ENCODE measurements around the gene NTNG2. TPM values are rescaled to one million over a fixed set of nuclear protein-coding genes. Genes with fewer than 3 reads are reported as not detected.
A peak's percentile ranks its signal among the peaks of the same experiment; 100 is the strongest.

NTNG2 gene
- total RNA-seq, 4 donors from 2014 or later: 0.27 to 1.1 TPM; not detected in 2

DNA sequence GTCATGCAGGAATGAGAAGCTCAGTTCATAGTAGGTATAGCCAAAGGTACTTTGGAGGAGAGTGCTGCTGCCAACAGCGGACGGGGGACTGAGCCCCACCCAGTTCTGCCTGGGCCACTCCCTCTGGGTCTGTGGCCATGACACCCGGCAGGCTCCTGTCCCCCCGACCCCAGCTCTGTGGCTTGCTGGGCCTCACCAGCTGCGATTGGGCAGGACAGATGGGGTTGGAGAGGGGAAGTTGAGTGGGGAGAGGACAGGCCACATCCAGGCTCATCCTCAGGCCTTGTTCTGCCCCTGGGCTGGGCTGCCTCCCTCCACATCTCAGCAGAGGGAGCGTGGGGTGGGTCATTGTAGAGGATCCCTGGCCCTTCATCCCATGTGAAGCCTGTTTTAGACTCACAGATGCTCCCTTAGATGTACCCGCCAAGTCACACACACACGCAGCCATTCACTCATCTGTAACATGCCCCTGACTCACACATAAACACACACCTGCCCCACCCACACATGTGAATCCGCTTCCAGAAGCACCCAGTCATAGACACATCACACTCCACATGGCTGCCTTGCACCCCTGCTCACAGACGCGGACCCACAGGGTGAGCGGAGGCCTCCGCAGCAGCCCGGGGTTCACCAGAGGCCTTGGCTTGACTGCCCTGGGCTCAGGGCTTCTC, 48.8 kb downstream of the NTNG2 start:
- no peak overlapping the region for H3K4me3 ChIP-seq
- intact Hi-C loops (cut with DNase I; ENCODE audit: low total_unique reads): no loop called here
- H3K4me1 ChIP-seq: no peaks in the 10 kb centered on the region
- H3K9me3 ChIP-seq: no peaks in the 10 kb centered on the region
- no peaks in the 10 kb centered on the region for H3K36me3 ChIP-seq
- H3K27me3 ChIP-seq: no peaks in the 10 kb centered on the region
- TF ChIP-seq EP300 (IDR thresholded peaks at IDR 0.05; ENCODE audit: low read depth) (no peak), POLR2A (IDR thresholded peaks at IDR 0.05) (no peak), POLR2AphosphoS5 (IDR thresholded peaks at IDR 0.05) (no peak)
- TF ChIP-seq, protein P1, sequence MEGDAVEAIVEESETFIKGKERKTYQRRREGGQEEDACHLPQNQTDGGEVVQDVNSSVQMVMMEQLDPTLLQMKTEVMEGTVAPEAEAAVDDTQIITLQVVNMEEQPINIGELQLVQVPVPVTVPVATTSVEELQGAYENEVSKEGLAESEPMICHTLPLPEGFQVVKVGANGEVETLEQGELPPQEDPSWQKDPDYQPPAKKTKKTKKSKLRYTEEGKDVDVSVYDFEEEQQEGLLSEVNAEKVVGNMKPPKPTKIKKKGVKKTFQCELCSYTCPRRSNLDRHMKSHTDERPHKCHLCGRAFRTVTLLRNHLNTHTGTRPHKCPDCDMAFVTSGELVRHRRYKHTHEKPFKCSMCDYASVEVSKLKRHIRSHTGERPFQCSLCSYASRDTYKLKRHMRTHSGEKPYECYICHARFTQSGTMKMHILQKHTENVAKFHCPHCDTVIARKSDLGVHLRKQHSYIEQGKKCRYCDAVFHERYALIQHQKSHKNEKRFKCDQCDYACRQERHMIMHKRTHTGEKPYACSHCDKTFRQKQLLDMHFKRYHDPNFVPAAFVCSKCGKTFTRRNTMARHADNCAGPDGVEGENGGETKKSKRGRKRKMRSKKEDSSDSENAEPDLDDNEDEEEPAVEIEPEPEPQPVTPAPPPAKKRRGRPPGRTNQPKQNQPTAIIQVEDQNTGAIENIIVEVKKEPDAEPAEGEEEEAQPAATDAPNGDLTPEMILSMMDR (IDR thresholded peaks at IDR 0.05): no peak
- 64% methylated on average over 13 of the region's 14 CpGs; no CpG with 5 or more reads in 1 of the 2 donors for WGBS, 2 donors (ENCODE audit: low coverage in 1 of 2)
- no peak overlapping the region for H3K27ac ChIP-seq
- DNase-seq: no peak
- in situ Hi-C loops (cut with MboI; ENCODE audit: low pct_ligation_motif_present in 1 of 4, low pct_unique_long_range_greater_than_20kb in 1 of 4, low sequenced_read_pairs in 3 of 4): no loop called here

DNA sequence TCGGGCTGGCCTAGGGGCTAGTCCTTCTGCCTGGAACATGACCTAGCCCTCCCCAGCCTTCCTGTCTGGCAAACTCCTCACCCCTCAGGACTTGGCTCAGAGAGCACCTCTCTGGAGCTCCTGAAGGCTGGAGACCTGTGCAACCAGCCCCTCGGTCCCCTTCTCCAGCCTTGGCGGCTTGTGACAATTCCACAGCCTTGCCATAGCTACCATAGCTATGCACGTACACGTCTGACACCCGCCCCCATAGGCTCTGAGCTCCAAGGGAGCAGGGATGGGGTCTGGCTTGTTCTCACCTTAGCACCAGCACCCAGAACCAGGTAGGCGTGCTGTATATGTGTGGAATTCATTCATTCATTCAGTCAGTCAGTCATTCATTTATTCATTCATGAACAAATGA, 49.7 kb downstream of the NTNG2 start:
- 87 to 100% methylated on average over 1 to 7 of the region's 7 CpGs for WGBS, 2 donors (ENCODE audit: low coverage in 1 of 2)
- intact Hi-C loops (cut with DNase I; ENCODE audit: low total_unique reads): no loop called here

DNA sequence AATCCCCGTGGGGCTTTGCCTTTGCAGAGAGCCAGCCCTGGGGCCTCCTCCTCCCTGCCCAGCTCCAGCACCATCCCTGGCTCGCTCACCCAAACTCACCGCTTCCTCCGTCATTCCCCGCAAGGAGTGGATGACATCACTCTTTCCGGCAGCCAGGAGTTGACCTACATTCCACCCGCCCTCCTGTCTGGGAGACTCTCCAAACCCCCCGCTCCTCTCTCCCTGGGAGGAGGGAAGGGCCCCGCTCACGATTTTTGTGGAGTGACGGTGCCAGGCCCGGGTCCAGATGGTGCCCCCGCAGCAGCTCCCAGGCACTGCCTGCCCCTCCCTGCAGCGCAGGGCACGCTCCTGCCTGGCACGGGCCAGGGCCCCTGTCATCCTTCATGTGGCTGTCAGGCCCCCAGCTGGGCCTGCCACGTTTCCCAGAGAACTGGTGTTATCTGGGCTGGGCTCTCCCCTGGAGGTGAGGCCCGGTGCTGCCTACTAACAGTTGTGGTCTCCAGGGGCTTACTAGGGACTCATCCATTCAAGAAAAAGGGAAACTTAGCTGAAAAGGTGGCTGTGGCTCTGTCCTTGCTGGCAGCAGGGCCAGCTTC, 52.3 kb downstream of the NTNG2 start:
- DNase-seq: no peak
- intact Hi-C loops (cut with DNase I; ENCODE audit: low total_unique reads) (no loop called here), in situ Hi-C loops (cut with MboI; ENCODE audit: low pct_ligation_motif_present in 1 of 4, low pct_unique_long_range_greater_than_20kb in 1 of 4, low sequenced_read_pairs in 3 of 4) (no loop called here)
- 11% methylated on average over 13 of the region's 18 CpGs; no CpG with 5 or more reads in 1 of the 2 donors for WGBS, 2 donors (ENCODE audit: low coverage in 1 of 2)
- peak overlapping the region in 2 of 4 donors; percentile 13 to 25 for H3K27ac ChIP-seq
- no peaks in the 10 kb centered on the region for H3K4me1 ChIP-seq
- TF ChIP-seq, protein P1 (IDR thresholded peaks at IDR 0.05): no peak
- peak in 1 of 3 donors; percentile 11 for TF ChIP-seq POLR2AphosphoS5 (IDR thresholded peaks at IDR 0.05)
- no peaks in the 10 kb centered on the region for H3K36me3 ChIP-seq
- H3K9me3 ChIP-seq: no peaks in the 10 kb centered on the region
- no peaks in the 10 kb centered on the region for H3K27me3 ChIP-seq
- H3K4me3 ChIP-seq: no peak overlapping the region

More for the DNA sequence above, 49.7 kb downstream of the NTNG2 start:
- in situ Hi-C loops (cut with MboI; ENCODE audit: low pct_ligation_motif_present in 1 of 4, low pct_unique_long_range_greater_than_20kb in 1 of 4, low sequenced_read_pairs in 3 of 4): no loop called here
- TF ChIP-seq EP300 (IDR thresholded peaks at IDR 0.05; ENCODE audit: low read depth): no peak
- TF ChIP-seq POLR2A (IDR thresholded peaks at IDR 0.05): no peak
- TF ChIP-seq POLR2AphosphoS5 (IDR thresholded peaks at IDR 0.05): no peak
- TF ChIP-seq, protein P1 (IDR thresholded peaks at IDR 0.05): no peak
- Histone ChIP-seq H3K4me3 (no peak overlapping the region), H3K27me3 (no peaks in the 10 kb centered on the region), H3K36me3 (no peaks in the 10 kb centered on the region), H3K4me1 (no peaks in the 10 kb centered on the region), H3K27ac (no peak overlapping the region), H3K9me3 (no peaks in the 10 kb centered on the region)
- no peak for DNase-seq

DNA sequence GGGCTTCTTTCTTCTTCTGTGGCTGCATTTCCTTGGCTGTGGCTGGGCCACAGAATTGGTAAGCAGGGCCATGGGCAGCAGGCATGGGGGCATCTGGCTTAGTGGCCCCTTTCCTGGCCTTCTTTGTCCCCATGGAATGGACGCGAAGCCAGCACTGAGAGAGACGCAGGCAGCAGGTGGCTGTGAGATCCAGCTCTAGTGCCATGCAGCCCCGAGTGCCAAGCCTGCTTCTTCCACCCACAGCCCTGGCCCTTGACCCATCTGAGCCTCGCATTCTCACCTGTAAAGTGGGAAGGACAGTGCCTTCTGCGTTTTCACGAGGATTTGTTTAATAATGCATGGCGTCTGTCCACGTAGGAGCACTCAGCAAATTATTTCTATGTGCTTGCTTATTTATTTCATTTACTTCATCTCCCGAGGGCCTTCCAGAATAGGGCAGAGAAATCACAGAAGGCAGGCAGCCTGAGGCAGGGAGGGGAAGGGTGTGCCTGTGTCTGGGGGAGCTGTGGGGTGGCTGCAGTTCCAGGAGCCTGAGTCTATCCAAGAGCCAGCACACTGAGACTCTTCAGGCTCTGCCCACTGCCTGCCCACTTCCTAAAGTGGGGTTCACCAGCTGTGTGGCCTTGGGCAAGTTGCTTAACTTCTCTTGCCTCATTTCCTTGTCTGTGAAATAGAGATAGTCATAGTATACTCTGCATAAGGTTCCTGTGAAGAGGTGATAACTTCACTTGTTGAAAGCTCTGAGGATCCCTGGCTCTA, 55.2 kb downstream of the NTNG2 start:
- no peaks in the 10 kb centered on the region for H3K36me3 ChIP-seq

More for the DNA sequence above, 55.2 kb downstream of the NTNG2 start:
- no peak for DNase-seq
- Histone ChIP-seq H3K9me3 (no peaks in the 10 kb centered on the region), H3K4me3 (no peak overlapping the region), H3K27me3 (no peaks in the 10 kb centered on the region), H3K27ac (no peak overlapping the region), H3K4me1 (no peaks in the 10 kb centered on the region)
- intact Hi-C loops (cut with DNase I; ENCODE audit: low total_unique reads): no loop called here
- in situ Hi-C loops (cut with MboI; ENCODE audit: low pct_ligation_motif_present in 1 of 4, low pct_unique_long_range_greater_than_20kb in 1 of 4, low sequenced_read_pairs in 3 of 4): no loop called here
- TF ChIP-seq, protein P1 (IDR thresholded peaks at IDR 0.05): no peak
- no peak for TF ChIP-seq POLR2AphosphoS5 (IDR thresholded peaks at IDR 0.05)
- no peak for TF ChIP-seq EP300 (IDR thresholded peaks at IDR 0.05; ENCODE audit: low read depth)
- TF ChIP-seq POLR2A (IDR thresholded peaks at IDR 0.05): no peak
- WGBS, 2 donors (ENCODE audit: low coverage in 1 of 2): 66% methylated on average over 10 of the region's 10 CpGs; no CpG with 5 or more reads in 1 of the 2 donors

Data from transverse colon (tissue), 4 donors.